ENCODE measurements around the gene PAPPA.

PAPPA gene

GRCh38 chr9:116323571-116323970, 170.0 kb downstream of the PAPPA start:
- no peak overlapping the region for H3K4me3 ChIP-seq (ENCODE audit: low read depth in 1 of 2, low read length in 2 of 2)
- H3K36me3 ChIP-seq (ENCODE audit: control insufficient read depth in 1 of 2, insufficient read depth in 2 of 2, low read length in 2 of 2) = no peaks in the 10 kb centered on the region
- H3K27ac ChIP-seq (ENCODE audit: low read length) = no peak overlapping the region
- H3K27me3 ChIP-seq (ENCODE audit: low read depth, low read length) = no peaks in the 10 kb centered on the region
- H3K4me1 ChIP-seq (ENCODE audit: control insufficient read depth in 1 of 2, insufficient read depth in 2 of 2, low read length in 2 of 2) = peaks cover 0 to 4% of the 10 kb centered on the region in 2 donors
- H3K9me3 ChIP-seq (ENCODE audit: control insufficient read depth in 1 of 2, low read length in 2 of 2) = no peaks in the 10 kb centered on the region

DNA sequence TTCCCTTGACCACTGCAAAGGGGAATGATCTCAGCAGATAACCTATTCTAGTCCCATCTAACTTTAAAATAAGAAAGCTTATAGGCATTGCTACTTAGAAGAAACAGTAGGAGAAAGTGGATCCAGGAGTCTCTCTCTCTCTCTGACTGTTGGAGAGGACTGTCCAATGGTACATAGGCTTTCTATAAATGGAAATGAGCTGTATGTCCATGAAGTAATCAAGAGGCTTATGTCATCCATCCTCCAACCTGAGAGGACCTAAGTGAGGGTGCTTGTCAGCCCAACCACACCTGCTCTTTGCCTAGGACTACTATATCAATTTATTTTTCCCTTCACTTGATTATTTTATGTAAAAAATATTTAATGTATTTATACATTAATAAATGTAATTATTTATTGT, 172.3 kb downstream of the PAPPA start:
- H3K27ac ChIP-seq (ENCODE audit: low read length) = no peak overlapping the region
- H3K36me3 ChIP-seq (ENCODE audit: control insufficient read depth in 1 of 2, insufficient read depth in 2 of 2, low read length in 2 of 2) = no peaks in the 10 kb centered on the region
- H3K4me1 ChIP-seq (ENCODE audit: control insufficient read depth in 1 of 2, insufficient read depth in 2 of 2, low read length in 2 of 2) = peaks cover 0 to 4% of the 10 kb centered on the region in 2 donors
- no peak overlapping the region for H3K4me3 ChIP-seq (ENCODE audit: low read depth in 1 of 2, low read length in 2 of 2)
- no peaks in the 10 kb centered on the region for H3K9me3 ChIP-seq (ENCODE audit: control insufficient read depth in 1 of 2, low read length in 2 of 2)
- no peaks in the 10 kb centered on the region for H3K27me3 ChIP-seq (ENCODE audit: low read depth, low read length)

GRCh38 chr9:116327701-116328405, 174.3 kb downstream of the PAPPA start:
- Histone ChIP-seq H3K4me1 (ENCODE audit: control insufficient read depth in 1 of 2, insufficient read depth in 2 of 2, low read length in 2 of 2) (peaks cover 0 to 4% of the 10 kb centered on the region in 2 donors), H3K36me3 (ENCODE audit: control insufficient read depth in 1 of 2, insufficient read depth in 2 of 2, low read length in 2 of 2) (no peaks in the 10 kb centered on the region), H3K27me3 (ENCODE audit: low read depth, low read length) (no peaks in the 10 kb centered on the region), H3K4me3 (ENCODE audit: low read depth in 1 of 2, low read length in 2 of 2) (no peak overlapping the region), H3K27ac (ENCODE audit: low read length) (no peak overlapping the region), H3K9me3 (ENCODE audit: control insufficient read depth in 1 of 2, low read length in 2 of 2) (no peaks in the 10 kb centered on the region)

DNA sequence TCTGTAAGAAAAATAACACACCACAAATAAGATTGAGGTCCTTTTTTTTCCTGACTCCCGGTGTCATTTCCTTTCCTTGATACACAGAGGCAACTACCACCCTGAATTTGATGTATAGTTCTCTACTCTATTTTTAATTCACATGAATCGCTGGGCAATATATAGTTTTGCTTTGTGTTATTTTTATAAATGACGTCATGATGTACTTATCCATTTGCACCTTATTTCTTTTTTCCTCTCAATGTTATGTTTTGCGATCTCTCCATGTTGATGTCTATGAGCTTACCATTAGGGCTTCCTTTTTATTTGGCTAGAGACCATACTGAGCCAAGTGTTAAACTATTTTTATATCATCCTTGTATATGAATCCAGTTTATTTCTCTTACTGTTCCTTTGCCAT, 175.9 kb downstream of the PAPPA start:
- no peaks in the 10 kb centered on the region for H3K27me3 ChIP-seq (ENCODE audit: low read depth, low read length)
- no peak overlapping the region for H3K4me3 ChIP-seq (ENCODE audit: low read depth in 1 of 2, low read length in 2 of 2)
- no peaks in the 10 kb centered on the region for H3K36me3 ChIP-seq (ENCODE audit: control insufficient read depth in 1 of 2, insufficient read depth in 2 of 2, low read length in 2 of 2)
- H3K27ac ChIP-seq (ENCODE audit: low read length) = no peak overlapping the region
- peaks cover 0 to 4% of the 10 kb centered on the region in 2 donors for H3K4me1 ChIP-seq (ENCODE audit: control insufficient read depth in 1 of 2, insufficient read depth in 2 of 2, low read length in 2 of 2)
- no peaks in the 10 kb centered on the region for H3K9me3 ChIP-seq (ENCODE audit: control insufficient read depth in 1 of 2, low read length in 2 of 2)

- Histone ChIP-seq H3K36me3 (ENCODE audit: control insufficient read depth in 1 of 2, insufficient read depth in 2 of 2, low read length in 2 of 2) (no peaks in the 10 kb centered on the region), H3K4me1 (ENCODE audit: control insufficient read depth in 1 of 2, insufficient read depth in 2 of 2, low read length in 2 of 2) (peaks cover 0 to 4% of the 10 kb centered on the region in 2 donors), H3K27ac (ENCODE audit: low read length) (no peak overlapping the region), H3K4me3 (ENCODE audit: low read depth in 1 of 2, low read length in 2 of 2) (no peak overlapping the region), H3K27me3 (ENCODE audit: low read depth, low read length) (no peaks in the 10 kb centered on the region), H3K9me3 (ENCODE audit: control insufficient read depth in 1 of 2, low read length in 2 of 2) (no peaks in the 10 kb centered on the region)
Observed at GRCh38 chr9:116331241-116331640, 177.7 kb downstream of the PAPPA start.

GRCh38 chr9:116332090-116332489, 178.5 kb downstream of the PAPPA start:
- H3K27me3 ChIP-seq (ENCODE audit: low read depth, low read length) = no peaks in the 10 kb centered on the region
- no peak overlapping the region for H3K4me3 ChIP-seq (ENCODE audit: low read depth in 1 of 2, low read length in 2 of 2)
- H3K27ac ChIP-seq (ENCODE audit: low read length) = no peak overlapping the region
- H3K9me3 ChIP-seq (ENCODE audit: control insufficient read depth in 1 of 2, low read length in 2 of 2) = no peaks in the 10 kb centered on the region
- H3K4me1 ChIP-seq (ENCODE audit: control insufficient read depth in 1 of 2, insufficient read depth in 2 of 2, low read length in 2 of 2) = peaks cover 0 to 4% of the 10 kb centered on the region in 2 donors
- H3K36me3 ChIP-seq (ENCODE audit: control insufficient read depth in 1 of 2, insufficient read depth in 2 of 2, low read length in 2 of 2) = no peaks in the 10 kb centered on the region

GRCh38 chr9:116333254-116333653, 179.7 kb downstream of the PAPPA start:
- Histone ChIP-seq H3K27me3 (ENCODE audit: low read depth, low read length) (no peaks in the 10 kb centered on the region), H3K4me1 (ENCODE audit: control insufficient read depth in 1 of 2, insufficient read depth in 2 of 2, low read length in 2 of 2) (no peaks in the 10 kb centered on the region), H3K36me3 (ENCODE audit: control insufficient read depth in 1 of 2, insufficient read depth in 2 of 2, low read length in 2 of 2) (no peaks in the 10 kb centered on the region), H3K9me3 (ENCODE audit: control insufficient read depth in 1 of 2, low read length in 2 of 2) (no peaks in the 10 kb centered on the region), H3K4me3 (ENCODE audit: low read depth in 1 of 2, low read length in 2 of 2) (no peak overlapping the region), H3K27ac (ENCODE audit: low read length) (no peak overlapping the region)

- Histone ChIP-seq H3K9me3 (ENCODE audit: control insufficient read depth in 1 of 2, low read length in 2 of 2) (no peaks in the 10 kb centered on the region), H3K4me1 (ENCODE audit: control insufficient read depth in 1 of 2, insufficient read depth in 2 of 2, low read length in 2 of 2) (no peaks in the 10 kb centered on the region), H3K4me3 (ENCODE audit: low read depth in 1 of 2, low read length in 2 of 2) (no peak overlapping the region), H3K27me3 (ENCODE audit: low read depth, low read length) (no peaks in the 10 kb centered on the region), H3K36me3 (ENCODE audit: control insufficient read depth in 1 of 2, insufficient read depth in 2 of 2, low read length in 2 of 2) (no peaks in the 10 kb centered on the region), H3K27ac (ENCODE audit: low read length) (no peak overlapping the region)
Observed at GRCh38 chr9:116334546-116335150, 181.1 kb downstream of the PAPPA start.

DNA sequence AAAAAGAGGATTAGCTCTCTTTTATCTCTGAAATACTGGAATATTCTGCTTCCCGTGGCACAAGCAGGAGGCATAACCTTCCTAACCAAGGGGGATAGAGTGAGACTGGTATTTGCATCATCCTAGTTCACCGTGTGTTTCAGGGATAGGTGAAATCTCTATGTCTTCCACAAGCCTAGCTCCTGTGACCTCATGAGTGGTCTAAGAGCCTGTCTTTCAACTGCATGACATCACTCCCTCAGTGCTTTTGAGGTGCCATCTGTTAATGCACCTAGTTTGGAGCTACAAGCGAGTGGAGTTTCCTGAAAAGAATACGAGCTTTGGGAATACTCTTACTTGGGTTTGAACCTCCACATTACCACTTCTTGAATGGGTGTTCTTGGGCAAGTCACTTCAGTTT, 181.8 kb downstream of the PAPPA start:
- H3K9me3 ChIP-seq (ENCODE audit: control insufficient read depth in 1 of 2, low read length in 2 of 2) = no peaks in the 10 kb centered on the region
- no peaks in the 10 kb centered on the region for H3K27me3 ChIP-seq (ENCODE audit: low read depth, low read length)
- H3K36me3 ChIP-seq (ENCODE audit: control insufficient read depth in 1 of 2, insufficient read depth in 2 of 2, low read length in 2 of 2) = no peaks in the 10 kb centered on the region
- H3K4me3 ChIP-seq (ENCODE audit: low read depth in 1 of 2, low read length in 2 of 2) = no peak overlapping the region
- H3K4me1 ChIP-seq (ENCODE audit: control insufficient read depth in 1 of 2, insufficient read depth in 2 of 2, low read length in 2 of 2) = no peaks in the 10 kb centered on the region
- no peak overlapping the region for H3K27ac ChIP-seq (ENCODE audit: low read length)

DNA sequence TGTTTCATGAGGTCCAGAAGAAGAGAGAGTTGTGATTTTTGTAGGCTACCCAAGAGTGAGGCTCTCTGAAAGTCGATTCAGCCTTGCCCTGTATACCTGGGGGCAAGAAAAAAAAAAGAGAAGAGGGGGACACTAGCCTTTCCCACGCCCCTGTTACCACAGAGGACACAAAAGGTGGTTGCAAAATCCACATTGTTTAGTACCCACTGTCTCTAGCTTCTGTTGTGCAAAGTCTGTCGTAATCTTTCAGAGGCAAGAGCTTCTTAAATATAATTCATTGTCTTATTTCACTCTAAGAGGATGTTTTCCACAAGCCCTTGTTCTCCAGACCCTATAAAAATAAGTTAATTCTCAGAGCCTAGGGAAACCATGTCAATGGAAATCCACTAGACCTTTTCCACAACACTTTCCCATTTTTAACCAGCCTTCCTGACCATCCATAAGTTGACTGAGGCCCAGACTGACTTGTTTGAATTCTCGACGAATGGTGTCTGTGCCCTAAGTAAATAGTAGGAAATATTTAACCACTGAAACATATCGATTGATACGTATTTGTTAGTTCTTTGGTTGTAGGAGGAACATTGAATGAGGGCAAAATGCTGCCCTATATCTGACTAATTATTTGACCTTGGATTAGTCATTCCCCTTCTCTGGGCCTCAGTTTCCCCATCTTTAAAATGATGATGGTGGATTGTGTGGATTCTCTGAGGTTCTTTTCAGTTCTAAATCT, 182.7 kb downstream of the PAPPA start:
- H3K4me3 ChIP-seq (ENCODE audit: low read depth in 1 of 2, low read length in 2 of 2) = no peak overlapping the region
- no peaks in the 10 kb centered on the region for H3K36me3 ChIP-seq (ENCODE audit: control insufficient read depth in 1 of 2, insufficient read depth in 2 of 2, low read length in 2 of 2)
- no peaks in the 10 kb centered on the region for H3K27me3 ChIP-seq (ENCODE audit: low read depth, low read length)
- H3K4me1 ChIP-seq (ENCODE audit: control insufficient read depth in 1 of 2, insufficient read depth in 2 of 2, low read length in 2 of 2) = no peaks in the 10 kb centered on the region
- no peak overlapping the region for H3K27ac ChIP-seq (ENCODE audit: low read length)
- H3K9me3 ChIP-seq (ENCODE audit: control insufficient read depth in 1 of 2, low read length in 2 of 2) = no peaks in the 10 kb centered on the region

DNA sequence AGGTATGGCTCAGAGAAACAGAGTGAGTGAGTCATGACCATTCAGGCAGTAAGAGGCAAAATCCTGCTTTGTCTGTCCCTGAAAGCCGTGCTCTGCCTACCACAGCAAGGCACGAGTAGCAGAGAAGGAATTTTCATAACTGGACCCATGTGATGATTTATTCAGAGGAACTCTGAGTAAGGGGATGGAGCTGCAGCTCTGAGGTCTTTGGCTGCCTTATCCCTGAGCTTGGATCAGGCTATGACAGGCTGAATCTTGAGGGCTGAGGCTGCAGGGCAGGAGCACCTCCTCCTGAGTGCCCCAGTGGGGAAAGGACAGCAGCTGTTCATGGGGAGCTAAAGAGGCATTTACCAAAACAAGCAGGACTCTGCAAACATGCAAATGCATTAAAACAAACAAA, 183.4 kb downstream of the PAPPA start:
- Histone ChIP-seq H3K4me3 (ENCODE audit: low read depth in 1 of 2, low read length in 2 of 2) (no peak overlapping the region), H3K27ac (ENCODE audit: low read length) (no peak overlapping the region), H3K9me3 (ENCODE audit: control insufficient read depth in 1 of 2, low read length in 2 of 2) (no peaks in the 10 kb centered on the region), H3K36me3 (ENCODE audit: control insufficient read depth in 1 of 2, insufficient read depth in 2 of 2, low read length in 2 of 2) (no peaks in the 10 kb centered on the region), H3K27me3 (ENCODE audit: low read depth, low read length) (no peaks in the 10 kb centered on the region), H3K4me1 (ENCODE audit: control insufficient read depth in 1 of 2, insufficient read depth in 2 of 2, low read length in 2 of 2) (no peaks in the 10 kb centered on the region)

Data from muscle layer of duodenum (tissue), 2 donors.